Left lung (tissue), 10 donors: ENCODE results near the gene NECTIN1. TPM values are rescaled to one million over a fixed set of nuclear protein-coding genes. Genes with fewer than 3 reads are reported as not detected.

Source experiments
- ATAC-seq: fragments of 200-7000 bp; cut with Tn5 transposase; one replicate; pipeline ENCODE4 v1.9.1; 2020; ENCODE audit warnings: moderate library complexity
- DNase-seq, 4 donors: peaks; one replicate each; pipeline ENCODE4 v3.0.0-alpha.2; 2013 to 2020
- H3K27ac ChIP-seq, 2 donors: fragments of 200-600 bp; sonication (generic) in 1 of 2; one replicate each; pipeline versions ENCODE4 v1.5.0 to v1.8.0; 2020 to 2021
- H3K27me3 ChIP-seq, 2 donors: fragments of 200-600 bp; sonication (generic) in 1 of 2; one replicate each; pipeline versions ENCODE4 v1.5.0 to v1.8.0; 2020 to 2021
- H3K36me3 ChIP-seq, 2 donors: fragments of 200-600 bp; sonication (generic) in 1 of 2; one replicate each; pipeline versions ENCODE4 v1.5.0 to v1.8.0; 2020 to 2021
- H3K4me1 ChIP-seq, 2 donors: fragments of 200-600 bp; one replicate each; pipeline ENCODE4 v1.8.0; 2021
- H3K4me3 ChIP-seq, 2 donors: fragments of 200-600 bp; sonication (generic) in 1 of 2; one replicate each; pipeline versions ENCODE4 v1.5.0 to v1.8.0; 2020 to 2021; ENCODE audit warnings: mild to moderate bottlenecking in 1 of 2
- H3K9me3 ChIP-seq, 2 donors: fragments of 200-600 bp; sonication (generic) in 1 of 2; one replicate each; pipeline versions ENCODE4 v1.5.0 to v1.8.0; 2020 to 2021
- intact Hi-C, 2 donors: fragments of 100-400 bp; cut with DNase I; formaldehyde crosslinking; loops; one replicate each; pipeline versions ENCODE4 v1.11.2 to v1.14.2; 2022
- polyA plus RNA-seq, 6 donors: library from polyadenylated mRNA; unstranded; fragments of 120-200 nt; gene quantifications; one replicate each; pipeline ENCODE4 v1.2.1, GENCODE V29; 2013; ENCODE audit not compliant: insufficient read length in 6 of 6
- total RNA-seq, 2 donors: library from RNA; stranded (reverse); fragmentation: NEBNext Ultra II Directional; extraction: Animal tissue kit (Norgen Biotek cat#: 25700); gene quantifications; one replicate each; pipeline ENCODE4 v1.2.1, GENCODE V29; 2021
- TF ChIP-seq, protein P1 (sequence below), 2 donors: fragments of 200-600 bp; sonication (generic) in 1 of 2; IDR thresholded peaks; one replicate each; pipeline versions ENCODE4 v1.5.0 to v1.8.0; 2021; ENCODE audit warnings: antibody characterized with exemption in 2 of 2
- donor health status: DM: no; HTN: yes; CAD: no.
- donor health status: DM: no; HTN: no; CAD: no.

NECTIN1 gene
- total and polyA plus RNA-seq, 8 donors: 13.0 to 21.1 (median 15.9) TPM

DNA sequence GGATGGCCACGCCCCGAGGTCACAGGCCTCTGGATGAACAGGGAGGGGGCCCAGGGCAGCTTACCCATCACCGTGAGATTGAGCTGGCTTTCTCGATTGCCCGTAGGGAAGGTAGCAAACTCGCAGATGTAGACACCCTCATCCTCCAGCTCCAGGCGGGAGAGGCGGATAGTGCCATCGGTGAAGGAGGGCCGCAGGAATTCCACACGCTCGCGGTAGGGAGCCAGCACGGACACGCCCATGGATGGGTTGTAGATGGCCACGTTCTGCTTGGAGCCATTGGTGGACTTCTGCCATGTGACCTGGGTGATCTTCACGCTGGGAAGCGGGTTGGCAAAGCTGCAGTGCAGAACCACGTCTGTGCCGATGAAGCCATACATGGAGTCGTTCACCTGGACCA, 50.6 kb downstream of the NECTIN1 start:
- DNase-seq: peak in 1 of 4 donors; percentile 65
- H3K27ac ChIP-seq: no peak overlapping the region
- TF ChIP-seq, protein P1, sequence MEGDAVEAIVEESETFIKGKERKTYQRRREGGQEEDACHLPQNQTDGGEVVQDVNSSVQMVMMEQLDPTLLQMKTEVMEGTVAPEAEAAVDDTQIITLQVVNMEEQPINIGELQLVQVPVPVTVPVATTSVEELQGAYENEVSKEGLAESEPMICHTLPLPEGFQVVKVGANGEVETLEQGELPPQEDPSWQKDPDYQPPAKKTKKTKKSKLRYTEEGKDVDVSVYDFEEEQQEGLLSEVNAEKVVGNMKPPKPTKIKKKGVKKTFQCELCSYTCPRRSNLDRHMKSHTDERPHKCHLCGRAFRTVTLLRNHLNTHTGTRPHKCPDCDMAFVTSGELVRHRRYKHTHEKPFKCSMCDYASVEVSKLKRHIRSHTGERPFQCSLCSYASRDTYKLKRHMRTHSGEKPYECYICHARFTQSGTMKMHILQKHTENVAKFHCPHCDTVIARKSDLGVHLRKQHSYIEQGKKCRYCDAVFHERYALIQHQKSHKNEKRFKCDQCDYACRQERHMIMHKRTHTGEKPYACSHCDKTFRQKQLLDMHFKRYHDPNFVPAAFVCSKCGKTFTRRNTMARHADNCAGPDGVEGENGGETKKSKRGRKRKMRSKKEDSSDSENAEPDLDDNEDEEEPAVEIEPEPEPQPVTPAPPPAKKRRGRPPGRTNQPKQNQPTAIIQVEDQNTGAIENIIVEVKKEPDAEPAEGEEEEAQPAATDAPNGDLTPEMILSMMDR (IDR thresholded peaks at IDR 0.05): no peak
- peaks cover 0 to 28% of the 10 kb centered on the region in 2 donors for H3K36me3 ChIP-seq
- no peaks in the 10 kb centered on the region for H3K9me3 ChIP-seq
- peaks cover 5 to 34% of the 10 kb centered on the region in 2 donors for H3K4me1 ChIP-seq
- no peaks in the 10 kb centered on the region for H3K27me3 ChIP-seq
- intact Hi-C loops: no loop called here
- ATAC-seq: no peak
- H3K4me3 ChIP-seq: no peak overlapping the region

GRCh38 chr11:119677840-119678239, 51.2 kb downstream of the NECTIN1 start:
- H3K27me3 ChIP-seq: no peaks in the 10 kb centered on the region
- peaks cover 0 to 28% of the 10 kb centered on the region in 2 donors for H3K36me3 ChIP-seq
- no peaks in the 10 kb centered on the region for H3K9me3 ChIP-seq
- no peak overlapping the region for H3K4me3 ChIP-seq
- DNase-seq (no peak), ATAC-seq (no peak)
- intact Hi-C loops: no loop called here
- no peak overlapping the region for H3K27ac ChIP-seq
- peaks cover 5 to 35% of the 10 kb centered on the region in 2 donors for H3K4me1 ChIP-seq
- TF ChIP-seq, protein P1 (IDR thresholded peaks at IDR 0.05): no peak

- H3K27me3 ChIP-seq: no peaks in the 10 kb centered on the region
- H3K4me3 ChIP-seq: no peak overlapping the region
- H3K27ac ChIP-seq: no peak overlapping the region
- TF ChIP-seq, protein P1 (IDR thresholded peaks at IDR 0.05): no peak
- ATAC-seq (no peak), DNase-seq (no peak)
- H3K9me3 ChIP-seq: no peaks in the 10 kb centered on the region
- H3K36me3 ChIP-seq: peaks cover 0 to 28% of the 10 kb centered on the region in 2 donors
- H3K4me1 ChIP-seq: peaks cover 7 to 39% of the 10 kb centered on the region in 2 donors
- intact Hi-C loops: no loop called here
Measured at GRCh38 chr11:119676461-119677020, 52.5 kb downstream of the NECTIN1 start.

- no peaks in the 10 kb centered on the region for H3K27me3 ChIP-seq
- DNase-seq (peak in 1 of 4 donors; percentile 74), ATAC-seq (no peak)
- H3K4me1 ChIP-seq: peaks cover 8 to 28% of the 10 kb centered on the region in 2 donors
- peak overlapping the region in 1 of 2 donors; percentile 28 for H3K27ac ChIP-seq
- TF ChIP-seq, protein P1 (IDR thresholded peaks at IDR 0.05): no peak
- intact Hi-C loops: no loop called here
- no peak overlapping the region for H3K4me3 ChIP-seq
- H3K36me3 ChIP-seq: peaks cover 0 to 28% of the 10 kb centered on the region in 2 donors
- no peaks in the 10 kb centered on the region for H3K9me3 ChIP-seq
Measured at GRCh38 chr11:119673759-119674336, 55.2 kb downstream of the NECTIN1 start.

GRCh38 chr11:119673052-119673758, 55.8 kb downstream of the NECTIN1 start:
- peaks cover 0 to 25% of the 10 kb centered on the region in 2 donors for H3K36me3 ChIP-seq
- TF ChIP-seq, protein P1 (IDR thresholded peaks at IDR 0.05): no peak
- no peaks in the 10 kb centered on the region for H3K27me3 ChIP-seq
- no peak overlapping the region for H3K4me3 ChIP-seq
- intact Hi-C loops: no loop called here
- DNase-seq (peak in 1 of 4 donors; percentile 41), ATAC-seq (no peak)
- H3K4me1 ChIP-seq: peaks cover 8 to 28% of the 10 kb centered on the region in 2 donors
- H3K27ac ChIP-seq: peak overlapping the region in 1 of 2 donors; percentile 28
- H3K9me3 ChIP-seq: no peaks in the 10 kb centered on the region
